NT2/D1 (cell line): ENCODE data around the gene ALOX12.

Experiments used
- DNase-seq: peaks from one replicate; pipeline ENCODE4 v3.0.0-alpha.2; 2011; ENCODE audit warnings: low read depth, low spot score
- H3K27me3 ChIP-seq: 2 replicates; pipeline ENCODE4 v1.6.0; 2011; ENCODE audit warnings: mild to moderate bottlenecking; ENCODE audit not compliant: insufficient read length, insufficient read depth
- H3K36me3 ChIP-seq: 2 replicates; pipeline ENCODE4 v1.6.1; 2011; ENCODE audit warnings: mild to moderate bottlenecking, low read length, mixed read lengths; ENCODE audit not compliant: insufficient read depth, insufficient read length
- H3K4me1 ChIP-seq: 2 replicates; pipeline ENCODE4 v1.5.1; 2011; ENCODE audit not compliant: insufficient read depth, insufficient read length
- H3K4me3 ChIP-seq: 2 replicates; pipeline ENCODE4 v1.5.1; 2011; ENCODE audit warnings: low read depth; ENCODE audit not compliant: insufficient read length
- H3K9ac ChIP-seq: 2 replicates; pipeline ENCODE4 v1.6.0; 2011; ENCODE audit warnings: low read depth; ENCODE audit not compliant: insufficient read length
- H3K9me3 ChIP-seq: 2 replicates; pipeline ENCODE4 v1.5.1; 2011; ENCODE audit warnings: mild to moderate bottlenecking, low read length; ENCODE audit not compliant: insufficient read depth
- SUZ12 ChIP-seq: IDR thresholded peaks from 2 replicates; pipeline ENCODE4 v1.6.1; 2011; ENCODE audit not compliant: insufficient read length, insufficient read depth; ENCODE audit errors: extremely low read depth
- YY1 ChIP-seq: IDR thresholded peaks from 2 replicates; pipeline ENCODE4 v1.6.1; 2011; ENCODE audit not compliant: insufficient read length, insufficient read depth
- ZNF274 ChIP-seq: IDR thresholded peaks from 2 replicates; pipeline ENCODE4 v1.6.1; 2011; ENCODE audit warnings: mild to moderate bottlenecking, low read depth, low read length

ALOX12 gene

DNA sequence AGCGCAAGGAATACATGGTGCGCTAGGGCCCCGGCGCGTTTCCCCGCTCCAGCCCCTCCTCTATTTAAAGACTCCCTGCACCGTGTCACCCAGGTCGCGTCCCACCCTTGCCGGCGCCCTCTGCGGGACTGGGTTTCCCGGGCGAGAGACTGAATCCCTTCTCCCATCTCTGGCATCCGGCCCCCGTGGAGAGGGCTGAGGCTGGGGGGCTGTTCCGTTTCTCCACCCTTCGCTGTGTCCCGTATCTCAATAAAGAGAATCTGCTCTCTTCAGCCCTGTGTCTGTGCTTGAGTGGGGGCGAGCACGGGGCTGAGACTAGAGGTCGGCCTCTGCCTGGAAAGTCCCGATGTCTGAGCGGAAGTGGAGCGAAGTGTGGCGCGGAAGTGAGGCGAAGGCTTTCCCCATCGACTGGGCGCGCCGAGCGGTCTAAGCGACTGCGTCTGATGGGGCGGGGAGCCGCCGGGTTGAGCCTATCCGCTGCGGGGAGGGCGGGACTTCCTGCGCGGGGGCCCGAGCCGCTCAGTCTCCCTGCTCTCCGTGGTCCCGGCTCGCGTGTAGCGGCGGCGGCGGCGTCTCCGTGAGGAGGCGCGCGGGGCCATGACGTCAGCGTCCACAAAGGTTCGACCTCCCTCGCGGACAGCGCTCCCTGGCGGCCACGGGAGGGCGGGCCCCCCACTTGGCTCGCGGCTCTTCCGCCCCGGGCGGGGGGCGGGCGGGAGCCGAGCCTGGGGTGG, 18.6 kb downstream of the ALOX12 start:
- Histone ChIP-seq H3K9ac (peak overlapping the region; percentile 96), H3K9me3 (no peaks in the 10 kb centered on the region), H3K36me3 (peaks cover 34% of the 10 kb centered on the region), H3K4me1 (no peaks in the 10 kb centered on the region), H3K4me3 (peak overlapping the region; percentile 91), H3K27me3 (no peaks in the 10 kb centered on the region)
- peak; percentile 61 for DNase-seq
- no peak for TF ChIP-seq ZNF274
- no peak for TF ChIP-seq SUZ12
- no peak for TF ChIP-seq YY1

DNA sequence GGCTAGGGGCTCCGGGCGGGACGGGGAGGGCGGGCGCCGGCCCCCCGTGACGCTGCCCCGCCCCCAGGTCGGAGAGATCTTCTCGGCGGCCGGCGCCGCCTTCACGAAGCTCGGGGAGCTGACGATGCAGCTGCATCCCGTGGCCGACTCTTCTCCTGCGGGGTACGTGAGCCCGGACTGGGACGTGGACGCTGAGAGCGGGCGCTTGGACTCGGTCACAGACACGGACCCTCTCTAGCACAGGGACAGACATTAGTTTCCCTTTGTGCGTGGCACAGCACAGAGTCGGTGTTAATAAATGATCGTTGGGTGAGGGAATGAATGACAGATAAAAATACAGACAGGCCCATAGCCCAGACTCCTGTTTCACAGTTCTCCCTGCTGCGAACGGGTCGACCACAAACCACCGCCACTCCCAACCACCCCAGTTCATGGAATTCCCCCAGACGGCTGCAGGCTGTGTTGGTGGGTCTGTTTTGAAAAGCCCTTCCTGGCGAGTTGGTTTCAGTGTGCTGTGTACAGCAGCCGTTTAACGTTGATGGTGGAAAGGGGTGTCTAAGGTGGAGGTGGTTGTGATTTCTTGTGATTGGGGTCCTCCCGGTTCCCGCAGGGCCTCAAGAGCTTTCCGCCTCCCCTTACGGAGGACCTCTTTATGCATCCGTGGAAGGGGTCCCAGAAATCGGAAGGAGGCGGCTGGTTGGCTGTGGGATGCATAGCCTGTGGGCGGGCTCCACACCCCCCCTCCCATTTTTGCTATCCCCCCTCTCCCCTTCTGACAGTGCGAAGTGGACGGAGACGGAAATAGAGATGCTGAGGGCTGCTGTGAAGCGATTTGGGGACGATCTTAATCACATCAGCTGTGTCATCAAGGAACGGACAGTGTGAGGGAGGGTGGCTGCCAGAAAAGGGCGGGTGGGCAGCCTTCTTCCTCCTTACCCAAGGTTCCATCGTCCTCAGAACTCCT, 19.4 kb downstream of the ALOX12 start:
- Histone ChIP-seq H3K4me1 (no peaks in the 10 kb centered on the region), H3K4me3 (peak overlapping the region; percentile 63), H3K9ac (peak overlapping the region; percentile 77), H3K9me3 (no peaks in the 10 kb centered on the region), H3K36me3 (peaks cover 26% of the 10 kb centered on the region), H3K27me3 (no peaks in the 10 kb centered on the region)
- DNase-seq = no peak
- TF ChIP-seq ZNF274 (no peak), SUZ12 (no peak), YY1 (no peak)

DNA sequence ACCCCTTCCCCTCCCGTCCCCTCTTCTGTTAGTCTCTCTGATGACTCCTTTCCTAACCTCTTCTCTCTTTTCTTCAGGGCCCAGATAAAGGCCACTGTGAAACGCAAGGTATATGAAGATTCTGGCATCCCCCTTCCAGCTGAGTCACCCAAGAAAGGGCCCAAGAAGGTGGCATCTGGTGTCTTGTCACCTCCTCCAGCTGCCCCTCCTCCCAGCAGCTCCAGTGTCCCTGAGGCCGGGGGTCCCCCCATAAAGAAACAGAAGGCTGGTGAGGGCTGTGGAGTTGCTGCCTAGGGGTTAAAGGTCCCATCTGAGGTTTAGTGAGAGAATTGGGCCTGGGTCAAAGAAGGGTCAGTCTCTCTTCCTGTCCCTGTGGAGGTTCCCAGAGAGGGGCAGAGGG, 20.6 kb downstream of the ALOX12 start:
- Histone ChIP-seq H3K4me1 (peaks cover 2% of the 10 kb centered on the region), H3K9me3 (no peaks in the 10 kb centered on the region), H3K27me3 (peaks cover 10% of the 10 kb centered on the region), H3K4me3 (no peak overlapping the region), H3K36me3 (peaks cover 19% of the 10 kb centered on the region), H3K9ac (no peak overlapping the region)
- TF ChIP-seq YY1 = no peak
- TF ChIP-seq ZNF274 = no peak
- no peak for TF ChIP-seq SUZ12
- DNase-seq = no peak

DNA sequence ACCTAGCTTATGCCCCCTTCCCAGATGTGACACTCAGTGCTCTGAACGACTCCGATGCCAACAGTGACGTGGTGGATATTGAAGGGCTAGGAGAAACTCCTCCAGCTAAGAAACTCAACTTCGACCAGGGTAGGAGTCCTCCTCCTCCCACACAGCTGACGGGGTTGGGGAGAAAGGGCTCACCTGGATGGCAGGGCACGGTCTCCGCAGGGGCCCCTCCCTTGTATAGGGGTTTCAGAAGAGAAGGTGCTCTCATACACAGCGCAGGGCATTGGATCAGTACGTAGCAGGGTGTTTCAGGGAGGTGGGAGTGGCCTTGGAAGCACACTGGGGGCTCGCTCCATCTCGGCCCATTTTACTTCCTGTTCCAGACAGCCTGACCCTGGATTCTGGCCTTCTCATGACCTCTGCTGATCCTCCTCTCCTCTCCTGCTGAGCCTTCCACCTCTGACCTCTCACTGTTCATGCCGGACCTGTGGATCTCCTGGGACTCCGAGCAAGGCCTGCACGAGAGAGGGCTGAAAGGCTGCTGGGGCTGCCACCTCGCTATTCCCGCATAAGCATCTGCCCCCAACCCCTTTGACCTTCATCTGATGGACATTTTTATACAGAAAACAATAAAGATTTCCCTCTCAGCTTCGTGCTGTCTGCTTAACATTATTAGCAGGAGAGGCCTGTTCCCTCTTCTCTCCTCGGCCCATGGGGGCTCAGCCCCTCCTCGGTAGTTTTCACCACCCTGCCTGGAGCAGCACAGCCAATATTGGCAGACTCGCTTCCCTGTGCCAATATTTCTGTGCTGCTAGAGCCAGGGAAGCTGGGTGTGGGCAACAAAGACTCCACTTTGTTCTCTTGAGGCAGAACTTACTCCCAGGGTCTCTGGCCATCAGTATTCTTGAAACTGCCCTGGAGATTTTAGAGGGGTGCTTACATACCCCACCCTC, 21.3 kb downstream of the ALOX12 start:
- peaks cover 19% of the 10 kb centered on the region for H3K36me3 ChIP-seq
- TF ChIP-seq YY1 (no peak), SUZ12 (no peak), ZNF274 (no peak)
- no peak overlapping the region for H3K9ac ChIP-seq
- H3K27me3 ChIP-seq = peaks cover 12% of the 10 kb centered on the region
- no peak for DNase-seq
- H3K9me3 ChIP-seq = no peaks in the 10 kb centered on the region
- H3K4me3 ChIP-seq = no peak overlapping the region
- peaks cover 2% of the 10 kb centered on the region for H3K4me1 ChIP-seq

DNA sequence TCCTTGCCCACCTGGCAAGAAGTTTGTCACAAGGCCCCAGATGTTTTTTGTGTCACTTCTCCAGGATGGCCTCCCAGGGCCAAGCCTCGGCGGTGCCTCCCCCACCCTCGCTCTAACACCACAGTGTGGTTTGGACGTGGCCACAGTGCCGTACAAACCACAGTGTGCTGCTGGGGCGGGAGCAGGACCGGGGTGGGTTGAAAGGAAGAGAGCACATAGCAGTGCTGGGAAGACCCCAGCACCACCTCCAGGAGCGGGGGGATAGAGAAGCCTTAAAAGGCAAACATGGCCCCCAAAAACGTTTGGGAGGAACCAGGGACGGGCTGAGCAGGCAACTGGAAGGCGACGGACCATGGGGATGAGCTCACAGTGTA, 22.0 kb downstream of the ALOX12 start:
- Histone ChIP-seq H3K36me3 (peaks cover 19% of the 10 kb centered on the region), H3K27me3 (peaks cover 16% of the 10 kb centered on the region), H3K4me1 (peaks cover 2% of the 10 kb centered on the region), H3K9me3 (no peaks in the 10 kb centered on the region), H3K4me3 (no peak overlapping the region), H3K9ac (no peak overlapping the region)
- DNase-seq = no peak
- TF ChIP-seq ZNF274 (no peak), YY1 (no peak), SUZ12 (no peak)

DNA sequence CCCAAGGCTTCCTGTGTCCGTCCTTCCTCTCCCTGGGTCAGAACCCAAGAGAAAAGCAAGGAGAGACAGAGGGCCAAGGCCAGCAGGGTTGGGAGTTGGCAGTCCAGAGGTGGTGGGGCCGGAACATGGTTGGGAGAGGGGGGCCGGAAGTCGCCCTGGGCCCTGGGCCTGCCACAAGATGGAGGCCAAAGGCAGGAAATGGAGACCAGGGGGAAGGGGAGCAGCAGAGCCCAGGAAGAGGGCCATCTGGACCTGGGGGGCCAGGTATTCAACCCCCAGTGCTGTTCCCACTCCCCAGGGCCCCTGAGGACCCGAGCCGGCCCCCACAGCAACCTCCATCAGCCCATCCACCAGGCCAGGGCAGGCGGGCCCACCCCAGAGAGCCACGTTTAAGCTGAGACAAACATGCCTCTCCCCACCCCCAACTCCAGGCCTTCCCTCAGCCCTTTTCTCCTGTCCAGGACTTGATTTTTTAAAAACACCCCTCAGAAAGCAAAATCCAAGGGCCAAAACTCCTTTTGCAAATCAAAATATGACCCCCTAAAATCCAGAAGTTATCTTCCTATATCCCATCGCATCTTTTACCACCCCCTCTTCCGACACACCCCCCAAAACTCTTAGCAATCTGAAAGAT, 22.6 kb downstream of the ALOX12 start:
- DNase-seq = no peak
- Histone ChIP-seq H3K9me3 (no peaks in the 10 kb centered on the region), H3K4me1 (peaks cover 2% of the 10 kb centered on the region), H3K4me3 (no peak overlapping the region), H3K27me3 (peaks cover 16% of the 10 kb centered on the region), H3K9ac (no peak overlapping the region), H3K36me3 (peaks cover 19% of the 10 kb centered on the region)
- TF ChIP-seq YY1 = no peak
- TF ChIP-seq ZNF274 = no peak
- no peak for TF ChIP-seq SUZ12
